Astrocyte of the cerebellum (primary cell): ENCODE data around the gene LIN52.

ENCODE experiments used
- DNase-seq: peaks from one replicate; pipeline ENCODE4 v3.0.0-alpha.2; 2011; ENCODE audit warnings: low read depth
- H3K4me3 ChIP-seq: 2 replicates; pipeline ENCODE4 v1.5.1; 2011; ENCODE audit warnings: mild to moderate bottlenecking, low read depth, low read length, moderate library complexity
- CTCF ChIP-seq: IDR thresholded peaks from 2 replicates; pipeline ENCODE4 v1.5.1; 2012; ENCODE audit warnings: low read length, low read depth, moderate library complexity, mild to moderate bottlenecking; ENCODE audit errors: missing control alignments
- in situ Hi-C: cut with HindIII; loops from 2 replicates; pipeline ENCODE4 v1.10.0; 2017; ENCODE audit warnings: low sequenced_read_pairs

The LIN52 gene

GRCh38 chr14:74049876-74050495, 34.8 kb upstream of the LIN52 start:
- H3K4me3 ChIP-seq: no peak overlapping the region
- no peak for TF ChIP-seq CTCF
- in situ Hi-C loops: no loop called here
- DNase-seq: no peak

DNA sequence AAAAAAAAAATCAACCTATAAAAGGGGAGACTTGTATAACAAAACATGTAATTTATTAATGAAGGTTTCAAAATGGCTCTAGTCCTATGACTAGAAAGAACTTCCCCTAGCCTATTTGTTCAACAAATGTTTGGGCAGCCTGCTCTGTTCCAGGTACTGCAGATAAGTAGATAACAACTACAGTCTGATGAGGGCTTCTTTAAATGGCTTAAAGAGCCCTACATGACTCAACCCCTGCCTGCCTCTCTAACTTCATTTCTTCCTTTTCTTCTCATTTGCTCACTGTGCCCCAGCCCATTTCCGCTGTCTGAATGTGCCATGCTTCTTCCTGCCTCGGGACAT, 22.0 kb upstream of the LIN52 start:
- H3K4me3 ChIP-seq: no peak overlapping the region
- in situ Hi-C loops: no loop called here
- no peak for DNase-seq
- TF ChIP-seq CTCF: no peak

GRCh38 chr14:74064426-74064825, 20.3 kb upstream of the LIN52 start:
- in situ Hi-C loops: no loop called here
- H3K4me3 ChIP-seq: no peak overlapping the region
- DNase-seq: no peak
- no peak for TF ChIP-seq CTCF

- no peak for DNase-seq
- no peak for TF ChIP-seq CTCF
- no peak overlapping the region for H3K4me3 ChIP-seq
- in situ Hi-C loops: no loop called here
These were observed 19.9 kb upstream of the LIN52 start for GRCh38 chr14:74064883-74065282.

DNA sequence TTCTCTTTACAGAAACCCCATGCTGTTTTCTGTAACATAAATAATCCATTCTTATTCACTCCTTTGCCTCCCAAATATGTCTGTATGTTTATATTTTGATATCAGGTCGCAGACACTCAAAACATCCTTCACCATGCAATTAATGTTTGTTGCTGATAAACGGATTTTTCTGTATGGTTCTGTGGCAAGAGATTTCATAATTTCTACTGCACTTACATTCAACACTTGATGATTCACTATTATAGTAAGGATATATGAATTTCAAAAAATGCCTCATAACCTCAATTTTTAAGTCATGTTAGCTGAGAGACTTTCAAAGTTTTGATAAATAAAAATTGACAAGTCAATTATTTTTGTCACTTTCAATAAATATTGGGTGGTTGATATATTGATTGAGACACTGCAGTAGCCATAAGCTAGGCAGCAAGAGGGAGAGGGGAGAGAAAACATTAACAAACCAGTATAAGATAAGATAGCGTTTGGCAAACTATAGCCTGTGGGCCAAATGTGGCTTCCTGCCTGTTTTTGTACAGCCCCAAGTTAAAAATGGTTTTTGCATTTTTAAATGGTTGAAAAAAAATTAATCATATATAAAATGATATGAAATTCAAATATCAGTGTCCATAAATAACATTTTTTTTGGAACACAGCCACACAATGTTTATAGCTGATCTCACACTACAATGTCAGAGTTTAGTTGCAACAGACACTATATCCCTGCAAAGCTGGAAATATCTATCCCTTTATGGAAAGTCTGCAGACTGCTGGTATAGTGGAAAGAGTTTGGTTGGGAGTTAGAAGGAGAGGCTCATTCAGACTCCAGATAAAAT, 18.8 kb upstream of the LIN52 start:
- in situ Hi-C loops: no loop called here
- TF ChIP-seq CTCF: no peak
- DNase-seq: no peak
- no peak overlapping the region for H3K4me3 ChIP-seq

- DNase-seq: no peak
- TF ChIP-seq CTCF: no peak
- no peak overlapping the region for H3K4me3 ChIP-seq
- in situ Hi-C loops: no loop called here
These were observed 7.4 kb upstream of the LIN52 start for GRCh38 chr14:74077401-74077800.
